ENCODE measurements around the gene STN1.

STN1 gene

DNA sequence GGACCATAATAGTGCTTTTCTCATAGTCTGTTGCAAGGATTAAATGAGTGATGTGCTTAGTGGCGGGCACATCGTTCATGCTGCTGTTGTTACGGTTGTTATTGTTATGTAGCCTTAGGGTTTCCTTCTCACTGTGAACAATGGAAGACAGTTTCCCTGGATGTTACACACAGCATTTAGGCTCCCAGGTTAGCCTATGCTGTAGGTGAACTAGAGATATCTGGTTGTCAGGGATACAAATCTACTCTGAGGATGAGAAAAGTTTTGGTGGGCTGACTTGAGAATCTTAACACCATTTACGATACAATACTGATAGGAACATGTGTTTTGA lies 77.3 kb downstream of the STN1 start:
- no peak for DNase-seq

DNA sequence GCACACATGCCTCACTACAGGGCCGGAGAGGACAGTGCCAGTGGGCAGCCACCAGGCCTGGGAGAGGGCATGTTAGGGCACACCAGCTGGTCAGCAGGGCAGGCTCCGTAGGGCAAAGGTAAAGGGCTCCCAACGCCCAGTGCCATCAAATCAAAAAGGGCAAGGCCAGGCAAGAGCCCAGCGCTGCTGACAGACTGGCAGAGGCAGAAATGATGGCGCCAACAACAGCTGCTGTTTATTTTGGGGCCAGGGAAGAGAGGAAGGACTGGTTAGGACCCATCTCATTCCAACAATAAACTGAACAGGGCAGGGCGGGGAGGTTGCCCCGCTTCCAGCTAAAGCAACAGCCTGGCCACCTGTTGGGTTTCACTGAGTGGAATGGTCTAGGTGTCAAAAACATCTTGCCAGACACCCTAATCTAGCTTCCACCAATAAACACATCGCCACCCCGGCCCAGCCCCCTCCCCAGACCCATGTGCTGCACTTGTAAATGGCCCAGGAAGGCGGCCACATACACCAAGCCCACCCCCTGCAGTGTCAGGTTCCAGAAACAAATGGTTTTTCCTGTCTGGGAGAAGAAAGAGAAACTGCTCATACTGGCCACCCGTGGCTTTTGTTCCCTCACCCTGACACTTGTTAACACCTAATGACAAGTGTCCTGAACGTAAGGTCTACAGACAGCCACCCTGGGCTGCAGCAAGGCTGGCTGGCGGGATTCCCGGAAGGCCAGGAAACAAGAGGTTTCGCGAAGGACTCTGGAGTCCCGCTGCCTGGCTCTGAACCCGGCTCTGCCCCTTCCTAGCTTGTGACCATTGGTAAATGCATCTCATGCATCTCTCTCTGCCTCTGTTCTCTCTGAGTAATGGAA lies 77.9 kb downstream of the STN1 start:
- no peak for DNase-seq

DNA sequence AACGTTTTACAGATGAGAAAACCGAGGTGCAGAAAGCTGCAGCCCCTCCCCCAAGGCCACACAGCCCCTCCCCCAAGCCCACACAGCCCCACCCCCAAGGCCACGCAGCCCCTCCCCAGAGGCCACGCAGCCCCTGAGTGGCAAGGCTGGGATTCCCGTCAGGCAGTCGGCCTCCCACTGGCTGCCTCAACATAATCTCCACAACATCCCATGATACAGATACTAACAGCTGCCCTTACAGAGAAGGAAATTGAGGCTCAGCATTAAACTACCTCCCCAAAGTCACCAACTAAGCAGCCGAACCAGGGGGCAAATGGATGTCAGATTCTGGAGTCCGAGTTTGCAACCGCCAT lies 78.5 kb downstream of the STN1 start:
- DNase-seq, result no peak

GRCh38 chr10:103838862-103839518 lies 79.0 kb downstream of the STN1 start:
- DNase-seq, result no peak

DNA sequence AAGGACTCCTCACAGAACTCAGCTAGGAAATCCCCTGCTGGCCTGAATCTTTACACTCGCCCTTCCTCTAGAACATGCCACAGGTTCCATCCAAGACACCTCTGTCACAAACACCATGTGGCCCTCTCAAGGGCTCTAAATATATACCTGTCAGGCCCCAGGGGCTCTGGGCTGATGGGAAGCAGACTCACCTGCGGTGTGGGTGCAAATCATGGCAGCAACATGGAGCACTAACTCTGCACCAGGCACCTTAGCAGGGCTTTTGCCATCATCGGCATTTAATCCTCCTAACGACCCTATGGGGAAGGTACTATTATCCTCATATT lies 80.0 kb downstream of the STN1 start:
- no peak for DNase-seq

GRCh38 chr10:103837370-103838069 lies 80.5 kb downstream of the STN1 start:
- no peak for DNase-seq

DNA sequence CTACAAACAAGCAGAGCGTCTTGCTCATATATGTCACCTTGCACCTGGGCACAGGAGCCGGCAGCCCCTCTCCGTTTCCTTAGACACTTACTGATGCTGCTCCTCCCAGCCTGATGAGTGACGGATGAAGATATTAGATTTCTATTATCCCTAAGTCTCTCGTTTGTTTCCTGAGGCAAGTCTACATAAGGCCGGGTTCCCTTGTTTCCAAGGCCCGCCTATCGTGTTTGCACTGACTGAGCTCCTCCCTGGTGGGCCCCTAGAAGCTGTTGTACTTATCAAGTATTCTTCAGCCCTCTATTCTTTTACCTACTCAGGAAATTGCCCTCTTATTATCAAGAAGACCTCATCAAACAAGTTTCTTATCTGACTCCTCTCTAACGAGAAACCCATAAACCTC lies 81.1 kb downstream of the STN1 start:
- no peak for DNase-seq

- DNase-seq, result no peak
Observed at GRCh38 chr10:103836273-103836672, 81.7 kb downstream of the STN1 start.

DNA sequence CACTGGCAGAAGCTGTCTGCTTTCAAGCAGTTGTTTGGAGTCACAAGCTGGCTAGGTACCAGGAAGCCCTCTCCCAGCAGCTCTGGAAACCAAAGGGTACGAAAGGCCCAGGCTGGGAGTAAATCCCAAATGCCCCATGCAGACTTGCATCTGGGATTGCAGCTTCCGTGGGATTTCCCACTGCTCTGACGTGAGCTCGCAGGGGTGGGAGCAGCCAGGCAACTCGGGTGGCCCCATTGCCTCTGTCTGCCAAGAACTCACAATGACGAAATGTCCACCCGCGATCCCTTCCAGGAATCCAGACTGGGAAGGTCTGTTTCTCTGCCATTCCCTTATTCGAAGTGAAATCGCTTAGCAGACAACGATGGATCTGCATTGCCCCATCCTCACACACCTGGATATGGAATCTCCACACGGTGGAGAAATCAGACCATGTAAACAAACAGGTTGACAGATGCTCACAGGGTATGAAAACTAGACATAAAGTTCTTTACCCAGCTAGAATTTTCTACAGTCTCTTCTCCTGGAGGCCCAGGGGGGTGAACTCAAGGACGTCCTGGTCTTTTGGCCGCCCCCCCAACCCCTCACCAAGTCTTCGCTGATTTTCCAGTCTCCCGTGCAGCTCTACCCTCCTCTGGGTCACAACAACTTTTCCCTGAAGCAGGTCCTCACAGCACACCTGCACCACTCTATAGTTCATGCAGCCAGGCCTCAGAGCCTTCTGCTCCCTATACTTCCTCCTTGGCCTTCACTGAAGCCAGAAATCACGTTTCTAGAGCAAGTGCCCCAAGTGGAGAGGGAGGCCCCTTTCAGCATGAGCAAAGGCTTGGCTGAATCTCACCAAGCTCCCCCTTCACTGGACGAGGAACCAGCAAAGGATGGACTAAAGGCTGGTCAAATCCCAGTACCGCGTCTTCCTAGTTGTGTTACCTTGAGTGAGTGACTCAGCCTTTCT lies 82.6 kb downstream of the STN1 start:
- DNase-seq, result no peak

DNA sequence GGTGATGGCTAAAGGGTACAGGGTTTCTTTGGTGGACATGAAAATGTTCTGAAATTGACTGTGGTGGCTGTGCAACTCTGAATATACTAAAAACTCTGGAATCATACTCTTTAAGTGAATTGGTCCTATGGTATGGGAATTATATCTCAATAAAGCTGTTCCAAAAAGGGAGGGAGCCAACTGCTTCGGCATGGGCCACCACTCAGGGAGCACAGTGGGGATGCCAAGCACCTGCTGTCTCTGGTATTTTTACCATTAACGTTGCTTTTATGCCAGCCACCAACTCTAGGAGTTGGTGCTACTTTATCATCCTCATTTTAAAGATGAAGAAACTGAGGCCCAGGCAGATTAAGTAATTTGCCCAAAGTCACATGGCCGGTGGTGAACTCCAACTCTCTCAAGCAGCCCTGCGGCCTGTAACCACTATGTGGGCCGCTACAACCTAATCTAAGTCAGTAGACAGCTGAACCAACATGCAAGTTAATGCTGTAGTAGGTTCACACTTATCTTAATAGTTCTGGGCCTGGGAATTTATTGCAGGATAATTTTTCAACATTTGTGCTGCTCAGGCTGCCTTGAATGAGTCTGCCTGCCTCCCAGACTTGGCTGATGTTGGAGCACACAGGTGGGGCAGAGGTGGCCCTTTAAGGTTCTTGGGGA lies 83.4 kb downstream of the STN1 start:
- DNase-seq, result no peak

- DNase-seq, result no peak
Observed at GRCh38 chr10:103833731-103834365, 84.1 kb downstream of the STN1 start.

DNA sequence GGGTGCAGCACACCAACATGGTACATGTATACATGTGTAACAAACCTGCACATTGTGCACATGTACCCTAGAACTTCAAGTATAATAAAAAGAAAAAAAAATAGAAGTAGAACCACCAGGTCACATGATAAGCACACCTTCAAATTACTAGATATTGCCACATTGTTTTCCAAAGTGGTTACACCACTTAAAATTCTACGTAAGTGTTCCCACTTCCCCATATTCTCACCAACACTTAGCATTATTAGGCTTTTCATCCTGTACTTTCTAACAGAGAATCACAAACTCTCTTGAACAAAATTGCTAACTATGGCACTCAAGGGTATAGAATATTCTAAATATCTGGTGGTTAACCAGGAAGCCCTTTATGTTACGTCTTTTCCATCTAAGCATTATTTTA lies 85.2 kb downstream of the STN1 start:
- DNase-seq, result no peak
